Measurements from ENCODE around the gene POTEH.
"Not testable (repeated sequence)": the region's sequence is repeated elsewhere in the genome, so short reads cannot be mapped to it uniquely, and the experiment has no call there.

- TF ChIP-seq POLR2A (IDR thresholded peaks at IDR 0.05; ENCODE audit: low read length); GATA1 (IDR thresholded peaks at IDR 0.05; ENCODE audit: low read depth, low read length): not testable (repeated sequence)
These were observed 24.3 kb upstream of the POTEH start for GRCh38 chr22:15665478-15665877.
